HS-27A (cell line): Measurements from ENCODE around the gene PODN.
A peak's percentile ranks its signal among the peaks of the same experiment; 100 is the strongest.

Experiments
- DNase-seq: peaks from one replicate; pipeline ENCODE4 v3.0.0-alpha.2; 2012; ENCODE audit warnings: low read depth, missing footprints

The PODN gene

GRCh38 chr1:53089478-53090226, 27.6 kb downstream of the PODN start:
- peak; percentile 50 for DNase-seq

GRCh38 chr1:53090227-53091147, 28.5 kb downstream of the PODN start:
- DNase-seq: no peak

GRCh38 chr1:53091841-53092645, 30.0 kb downstream of the PODN start:
- DNase-seq: no peak

- DNase-seq: no peak
These were observed 30.8 kb downstream of the PODN start for GRCh38 chr1:53092659-53093450.

GRCh38 chr1:53093451-53093754, 31.4 kb downstream of the PODN start:
- DNase-seq: no peak

- DNase-seq: no peak
These were observed 31.9 kb downstream of the PODN start for GRCh38 chr1:53093778-53094532.

GRCh38 chr1:53094533-53094919, 32.5 kb downstream of the PODN start:
- no peak for DNase-seq

- no peak for DNase-seq
These were observed 42.4 kb downstream of the PODN start for GRCh38 chr1:53104289-53104913.

GRCh38 chr1:53107090-53107489, 45.1 kb downstream of the PODN start:
- no peak for DNase-seq

- no peak for DNase-seq
These were observed 45.7 kb downstream of the PODN start for GRCh38 chr1:53107570-53108322.

GRCh38 chr1:53108646-53109580, 46.9 kb downstream of the PODN start:
- no peak for DNase-seq

- no peak for DNase-seq
These were observed 48.5 kb downstream of the PODN start for GRCh38 chr1:53110370-53111072.

GRCh38 chr1:53111073-53111556, 49.1 kb downstream of the PODN start:
- no peak for DNase-seq

- DNase-seq: no peak
These were observed 49.7 kb downstream of the PODN start for GRCh38 chr1:53111693-53112092.

GRCh38 chr1:53112271-53112774, 50.3 kb downstream of the PODN start:
- peak; percentile 87 for DNase-seq

GRCh38 chr1:53112861-53113260, 50.8 kb downstream of the PODN start:
- DNase-seq: no peak

- no peak for DNase-seq
These were observed 52.1 kb downstream of the PODN start for GRCh38 chr1:53114090-53114489.
